Measurements from ENCODE around the gene AKAP9. TPM values are rescaled to one million over a fixed set of nuclear protein-coding genes. Genes with fewer than 3 reads are reported as not detected.
"Not testable (repeated sequence)": the region's sequence is repeated elsewhere in the genome, so short reads cannot be mapped to it uniquely, and the experiment has no call there.

The AKAP9 gene
- total RNA-seq, 1 experiment from 2014 or later, result 28.7 TPM

DNA sequence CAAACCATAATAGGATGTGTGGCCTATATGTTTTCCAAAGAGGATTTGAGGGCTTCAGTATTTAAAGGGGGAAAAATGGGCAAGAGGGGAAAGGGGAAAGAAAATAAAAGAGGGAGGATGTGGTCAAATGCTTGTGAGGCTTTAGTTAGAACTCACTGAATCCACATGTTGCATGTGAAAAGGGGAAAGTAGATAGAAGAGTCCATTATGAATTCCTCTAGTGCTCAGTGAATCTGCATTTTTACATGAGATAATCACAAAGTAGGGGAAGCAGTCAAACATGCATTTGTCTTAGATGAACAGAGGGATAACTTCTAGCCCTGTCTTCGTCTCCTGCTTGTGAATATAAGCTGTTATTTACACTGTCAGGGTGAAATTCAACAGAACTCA, 24.6 kb upstream of the AKAP9 start:
- H3K9me3 ChIP-seq (replicated peaks), result no peaks in the 10 kb centered on the region
- no peaks in the 10 kb centered on the region for H3K27me3 ChIP-seq (replicated peaks)
- DNase-seq (ENCODE audit: low read depth in 1 of 2, low spot score in 2 of 2), result no peak
- H3K4me3 ChIP-seq, result no peak overlapping the region
- H3K36me3 ChIP-seq, result no peaks in the 10 kb centered on the region
- peaks cover 10% of the 10 kb centered on the region for H3K4me1 ChIP-seq (replicated peaks)
- H3K27ac ChIP-seq, result no peak overlapping the region

DNA sequence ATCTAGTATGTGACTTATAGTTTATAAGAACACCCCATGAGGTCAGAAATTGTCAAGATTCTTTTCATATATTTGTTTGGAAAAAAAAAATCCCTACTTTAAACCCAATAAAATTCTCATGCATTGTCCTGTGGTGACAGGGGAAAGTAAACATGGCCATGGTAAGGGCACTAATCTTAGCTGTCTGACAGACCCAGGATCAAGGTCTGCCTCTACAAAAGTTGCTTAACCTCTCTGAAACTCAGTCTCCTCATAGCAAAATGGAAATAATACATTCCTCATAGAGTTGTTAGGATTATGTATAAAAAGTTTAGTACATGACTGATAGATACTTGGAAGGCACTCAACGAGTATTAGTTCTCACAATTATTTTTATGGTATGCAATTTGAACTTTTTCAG, 22.3 kb upstream of the AKAP9 start:
- no peaks in the 10 kb centered on the region for H3K9me3 ChIP-seq (replicated peaks)

DNA sequence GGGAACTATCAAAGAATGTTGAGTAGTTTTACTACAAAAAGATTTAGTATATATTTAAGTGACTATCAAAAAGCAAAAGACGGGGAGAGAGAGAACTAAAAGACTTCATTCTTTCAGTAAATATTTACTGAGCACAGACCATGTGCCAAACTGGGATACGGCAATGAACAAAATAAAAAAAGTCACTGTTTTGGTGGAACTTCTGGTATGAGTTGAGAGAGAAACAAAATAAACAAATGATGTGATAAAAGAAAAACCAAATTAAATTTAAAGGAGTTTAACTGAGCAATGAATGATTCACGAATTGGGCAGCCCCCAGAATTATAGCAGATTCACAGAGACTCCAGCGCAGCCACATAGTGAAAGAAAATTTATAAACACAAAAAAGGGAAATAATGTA, 17.8 kb upstream of the AKAP9 start:
- Histone ChIP-seq H3K4me3 (no peak overlapping the region), H3K36me3 (no peaks in the 10 kb centered on the region), H3K27ac (no peak overlapping the region), H3K27me3 (replicated peaks) (0 out of 2 replicates have a peak, but pooled peaks cover 1% of the 10 kb centered on the region), H3K4me1 (replicated peaks) (peaks cover 7% of the 10 kb centered on the region; the same call in 1 of the 2 replicates), H3K9me3 (replicated peaks) (no peaks in the 10 kb centered on the region)
- peak in 1 of 2 experiments; percentile 61 for DNase-seq (ENCODE audit: low read depth in 1 of 2, low spot score in 2 of 2)

More for the DNA sequence above, 22.3 kb upstream of the AKAP9 start:
- Histone ChIP-seq H3K4me1 (replicated peaks) (peaks cover 12% of the 10 kb centered on the region), H3K27me3 (replicated peaks) (no peaks in the 10 kb centered on the region), H3K4me3 (no peak overlapping the region), H3K27ac (no peak overlapping the region), H3K36me3 (no peaks in the 10 kb centered on the region)
- DNase-seq (ENCODE audit: low read depth in 1 of 2, low spot score in 2 of 2), result no peak

DNA sequence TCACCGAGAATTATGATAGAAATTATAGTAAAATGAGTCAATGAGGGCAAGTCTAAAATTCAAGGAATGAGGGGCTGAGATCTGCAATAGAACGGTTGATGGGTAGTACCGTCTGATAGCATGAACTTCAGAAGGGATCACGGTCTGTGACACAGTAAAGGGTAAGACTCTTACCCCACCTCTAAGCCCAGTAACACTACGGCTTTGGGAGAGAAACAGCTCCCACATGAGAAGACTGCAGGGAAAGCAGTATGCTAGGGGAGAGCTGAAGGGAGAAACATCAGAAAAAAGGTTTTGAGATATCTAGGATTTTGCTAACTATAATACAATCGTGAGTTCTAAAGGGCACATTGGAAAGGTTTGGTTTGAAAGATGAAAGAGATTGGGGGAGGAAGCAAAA, 12.8 kb upstream of the AKAP9 start:
- Histone ChIP-seq H3K36me3 (no peaks in the 10 kb centered on the region), H3K27ac (no peak overlapping the region), H3K4me3 (no peak overlapping the region), H3K4me1 (replicated peaks) (peaks cover 4% of the 10 kb centered on the region; the same call in 1 of the 2 replicates), H3K9me3 (replicated peaks) (no peaks in the 10 kb centered on the region), H3K27me3 (replicated peaks) (peaks cover 4% of the 10 kb centered on the region; the same call in 1 of the 2 replicates)
- no peak for DNase-seq (ENCODE audit: low read depth in 1 of 2, low spot score in 2 of 2)

GRCh38 chr7:91929463-91929862, 11.2 kb upstream of the AKAP9 start:
- H3K27me3 ChIP-seq (replicated peaks), result peaks cover 4% of the 10 kb centered on the region; the same call in 1 of the 2 replicates
- no peak overlapping the region for H3K27ac ChIP-seq
- H3K4me3 ChIP-seq, result no peak overlapping the region
- no peak for DNase-seq (ENCODE audit: low read depth in 1 of 2, low spot score in 2 of 2)
- no peaks in the 10 kb centered on the region for H3K36me3 ChIP-seq
- no peaks in the 10 kb centered on the region for H3K4me1 ChIP-seq (replicated peaks)
- no peaks in the 10 kb centered on the region for H3K9me3 ChIP-seq (replicated peaks)

- H3K36me3 ChIP-seq, result peaks cover 4% of the 10 kb centered on the region; the same call in 1 of the 2 replicates
- H3K4me1 ChIP-seq (replicated peaks), result peaks cover 8% of the 10 kb centered on the region
- H3K4me3 ChIP-seq, result peak overlapping the region; percentile 66
- peak in 1 of 2 experiments; percentile 13 for DNase-seq (ENCODE audit: low read depth in 1 of 2, low spot score in 2 of 2)
- peak overlapping the region; percentile 58 for H3K27ac ChIP-seq
- no peaks in the 10 kb centered on the region for H3K9me3 ChIP-seq (replicated peaks)
- H3K27me3 ChIP-seq (replicated peaks), result no peaks in the 10 kb centered on the region
Observed at GRCh38 chr7:91940171-91940570, 491 bp upstream of the AKAP9 start.

DNA sequence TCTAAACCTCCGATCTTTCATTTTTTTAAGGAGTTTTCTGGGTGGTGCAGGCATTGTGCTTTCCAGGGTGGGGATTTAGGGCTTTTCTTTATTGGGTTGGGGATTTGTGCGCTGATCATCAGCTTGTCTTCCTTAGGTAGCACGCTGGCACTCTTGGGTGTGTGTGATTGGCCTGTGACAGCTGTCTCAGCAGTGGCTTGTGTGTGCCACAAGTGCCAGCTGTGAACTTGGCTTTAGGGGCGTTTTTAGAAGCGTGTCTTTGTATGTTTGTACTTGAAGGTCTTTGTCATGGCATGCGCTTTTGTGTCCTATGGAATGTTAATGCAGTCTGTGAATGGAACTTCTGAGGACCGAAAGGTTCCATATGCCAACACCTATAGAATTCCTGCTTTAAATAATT, 788 bp downstream of the AKAP9 start:
- Histone ChIP-seq H3K27me3 (replicated peaks) (no peaks in the 10 kb centered on the region), H3K4me1 (replicated peaks) (peaks cover 8% of the 10 kb centered on the region), H3K4me3 (peak overlapping the region; percentile 66), H3K36me3 (peaks cover 4% of the 10 kb centered on the region; the same call in 1 of the 2 replicates), H3K27ac (peak overlapping the region; percentile 58), H3K9me3 (replicated peaks) (no peaks in the 10 kb centered on the region)
- peak in 1 of 2 experiments; percentile 30 for DNase-seq (ENCODE audit: low read depth in 1 of 2, low spot score in 2 of 2)

GRCh38 chr7:91942312-91942711, 1.6 kb downstream of the AKAP9 start:
- H3K27ac ChIP-seq, result no peak overlapping the region
- H3K4me1 ChIP-seq (replicated peaks), result peaks cover 8% of the 10 kb centered on the region
- H3K36me3 ChIP-seq, result peaks cover 4% of the 10 kb centered on the region; the same call in 1 of the 2 replicates
- H3K27me3 ChIP-seq (replicated peaks), result no peaks in the 10 kb centered on the region
- no peak overlapping the region for H3K4me3 ChIP-seq
- no peak for DNase-seq (ENCODE audit: low read depth in 1 of 2, low spot score in 2 of 2)
- H3K9me3 ChIP-seq (replicated peaks), result no peaks in the 10 kb centered on the region

DNA sequence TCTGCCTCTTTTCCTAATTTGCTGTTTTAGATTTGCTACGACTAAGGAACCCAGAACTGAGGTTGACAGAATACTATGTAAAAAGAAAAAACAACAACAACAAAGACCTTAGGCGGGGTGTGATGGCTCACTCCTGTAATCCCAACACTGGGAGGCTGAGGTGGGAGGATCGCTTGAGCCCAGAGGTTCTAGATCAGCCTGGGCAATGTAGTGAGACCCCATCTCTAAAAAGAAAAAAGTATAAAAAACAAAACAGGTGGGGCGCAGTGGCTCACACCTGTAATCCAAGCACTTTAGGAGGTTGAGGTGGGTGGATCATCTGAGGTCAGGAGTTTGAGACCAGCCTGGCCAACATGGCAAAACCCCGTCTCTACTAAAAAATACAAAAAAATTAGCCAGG, 4.3 kb downstream of the AKAP9 start:
- H3K9me3 ChIP-seq (replicated peaks); H3K36me3 ChIP-seq; H3K4me3 ChIP-seq; H3K27ac ChIP-seq; H3K27me3 ChIP-seq (replicated peaks); DNase-seq (ENCODE audit: low read depth in 1 of 2, low spot score in 2 of 2): not testable (repeated sequence)
- peaks cover 15% of the 10 kb centered on the region for H3K4me1 ChIP-seq (replicated peaks)

DNA sequence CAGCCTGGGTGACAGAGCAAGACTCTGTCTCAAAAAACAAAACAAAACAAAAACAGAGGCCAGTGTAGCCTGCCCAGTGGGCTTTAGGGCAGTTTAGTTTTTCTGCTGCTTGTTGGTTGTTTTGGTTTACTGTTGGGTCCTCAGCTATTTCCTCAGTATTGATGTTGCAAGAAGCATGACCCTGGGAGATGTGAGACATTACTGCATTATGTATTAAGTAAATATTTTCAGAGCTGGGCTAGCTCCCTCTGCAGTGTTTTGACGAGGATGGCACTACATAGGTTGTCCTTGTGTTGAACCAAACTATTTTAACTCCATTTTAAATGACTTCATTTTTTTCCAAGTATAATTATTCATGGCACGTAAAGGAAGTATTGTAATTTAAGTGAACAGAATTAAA, 4.8 kb downstream of the AKAP9 start:
- Histone ChIP-seq H3K9me3 (replicated peaks) (no peaks in the 10 kb centered on the region), H3K27ac (no peak overlapping the region), H3K4me1 (replicated peaks) (peaks cover 17% of the 10 kb centered on the region), H3K27me3 (replicated peaks) (no peaks in the 10 kb centered on the region), H3K36me3 (peaks cover 4% of the 10 kb centered on the region; the same call in 1 of the 2 replicates), H3K4me3 (no peak overlapping the region)
- DNase-seq (ENCODE audit: low read depth in 1 of 2, low spot score in 2 of 2), result no peak

DNA sequence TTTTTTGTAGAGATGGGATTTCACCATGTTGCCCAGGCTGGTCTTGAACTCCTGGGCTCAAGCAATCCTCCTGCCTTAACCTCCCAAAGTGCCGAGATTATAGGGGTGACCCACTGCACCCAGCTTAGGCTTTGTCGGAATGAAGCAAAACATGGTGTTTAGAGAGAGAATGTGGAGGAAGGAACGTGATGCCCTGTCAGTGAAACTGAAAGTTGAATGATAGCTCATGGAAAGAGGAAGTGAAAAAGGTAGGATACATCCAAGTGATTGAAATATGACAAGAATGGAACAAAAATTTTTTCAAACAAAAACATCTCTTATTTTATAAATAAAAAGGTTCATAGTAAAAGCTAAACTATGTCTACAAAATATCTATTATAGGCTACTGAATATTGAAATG, 5.9 kb downstream of the AKAP9 start:
- Histone ChIP-seq H3K27me3 (replicated peaks) (no peaks in the 10 kb centered on the region), H3K4me3 (no peak overlapping the region), H3K4me1 (replicated peaks) (peaks cover 17% of the 10 kb centered on the region), H3K27ac (no peak overlapping the region), H3K9me3 (replicated peaks) (no peaks in the 10 kb centered on the region), H3K36me3 (no peaks in the 10 kb centered on the region)
- no peak for DNase-seq (ENCODE audit: low read depth in 1 of 2, low spot score in 2 of 2)

- DNase-seq (ENCODE audit: low read depth in 1 of 2, low spot score in 2 of 2), result no peak
- Histone ChIP-seq H3K9me3 (replicated peaks) (no peaks in the 10 kb centered on the region), H3K27me3 (replicated peaks) (no peaks in the 10 kb centered on the region), H3K27ac (no peak overlapping the region), H3K36me3 (no peaks in the 10 kb centered on the region), H3K4me3 (no peak overlapping the region), H3K4me1 (replicated peaks) (peaks cover 14% of the 10 kb centered on the region)
Observed at GRCh38 chr7:91947948-91948347, 7.3 kb downstream of the AKAP9 start.

DNA sequence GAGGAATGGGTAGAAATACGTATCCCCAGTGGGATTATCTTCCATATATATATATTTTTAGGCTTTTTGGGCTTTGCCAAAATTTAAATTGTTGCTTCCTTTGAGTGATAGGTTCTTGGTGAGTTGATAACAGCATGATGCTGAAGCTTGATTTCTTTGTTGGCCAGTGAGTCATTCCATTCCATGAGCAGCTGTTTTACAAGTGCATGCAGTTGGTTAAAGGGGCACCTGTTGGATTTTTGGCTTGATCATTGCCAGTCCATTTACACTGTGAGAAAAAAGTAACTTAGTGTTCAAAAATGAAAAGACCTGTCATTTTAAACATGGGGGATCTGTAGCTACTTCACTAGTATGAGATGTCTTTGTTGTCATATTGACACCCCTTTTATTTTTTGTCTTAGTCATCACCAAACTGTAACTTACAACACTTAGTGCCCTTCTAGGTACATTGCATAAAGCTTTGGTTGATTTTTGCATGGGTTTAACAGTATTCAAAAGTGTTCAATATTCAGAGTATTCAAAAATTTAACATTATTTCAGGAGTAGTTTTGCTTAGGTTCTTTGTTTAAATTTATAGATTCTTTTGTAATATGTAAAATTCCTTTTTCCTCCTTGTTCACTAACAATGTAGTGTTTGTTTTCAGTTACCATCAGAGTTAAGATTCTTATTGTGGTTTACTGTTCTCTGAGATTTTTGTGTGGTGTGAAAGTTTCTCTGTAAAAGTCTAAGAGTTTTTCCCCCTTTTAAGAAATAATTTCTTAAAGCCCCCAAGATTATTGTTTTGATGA, 8.8 kb downstream of the AKAP9 start:
- no peaks in the 10 kb centered on the region for H3K36me3 ChIP-seq
- no peak overlapping the region for H3K27ac ChIP-seq
- H3K4me1 ChIP-seq (replicated peaks), result peaks cover 14% of the 10 kb centered on the region
- H3K27me3 ChIP-seq (replicated peaks), result no peaks in the 10 kb centered on the region
- no peak overlapping the region for H3K4me3 ChIP-seq
- DNase-seq (ENCODE audit: low read depth in 1 of 2, low spot score in 2 of 2), result peak in 1 of 2 experiments; percentile 18
- no peaks in the 10 kb centered on the region for H3K9me3 ChIP-seq (replicated peaks)

DNA sequence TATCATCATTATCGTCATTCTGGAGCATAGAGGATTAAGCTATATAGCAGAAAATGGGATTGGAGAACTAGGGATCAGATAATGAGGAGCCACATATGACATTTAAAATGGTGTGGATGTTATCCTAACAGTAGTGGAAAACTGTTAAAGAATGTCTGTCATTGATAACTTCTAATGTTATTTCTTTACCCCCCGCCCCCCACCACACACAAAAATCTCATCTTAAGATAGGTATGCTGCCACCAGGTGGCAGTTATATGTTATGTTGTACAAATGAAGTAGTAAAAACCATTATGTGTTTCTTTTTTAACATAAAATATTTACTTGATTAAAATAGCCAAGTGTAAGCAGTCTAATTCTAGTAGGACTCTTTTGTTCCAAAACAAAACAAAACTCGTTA, 13.0 kb downstream of the AKAP9 start:
- Histone ChIP-seq H3K4me1 (replicated peaks) (peaks cover 14% of the 10 kb centered on the region), H3K36me3 (no peaks in the 10 kb centered on the region), H3K27ac (no peak overlapping the region), H3K4me3 (no peak overlapping the region), H3K9me3 (replicated peaks) (no peaks in the 10 kb centered on the region), H3K27me3 (replicated peaks) (no peaks in the 10 kb centered on the region)
- DNase-seq (ENCODE audit: low read depth in 1 of 2, low spot score in 2 of 2), result peak in 1 of 2 experiments; percentile 19
